NK-92 (cell line): ENCODE results near the gene KAZN.

Experiments
- DNase-seq: peaks from one replicate; lab custom pipeline; 2025; ENCODE audit not compliant: unreplicated experiment; lab: John Stamatoyannopoulos, UW

The KAZN gene

GRCh38 chr1:14667651-14667984, 69.1 kb downstream of the KAZN start:
- DNase-seq: no peak

- DNase-seq: no peak
Measured at GRCh38 chr1:14668538-14668937, 70.1 kb downstream of the KAZN start.

- DNase-seq: no peak
Measured at GRCh38 chr1:14672005-14672404, 73.5 kb downstream of the KAZN start.

GRCh38 chr1:14674030-14674429, 75.5 kb downstream of the KAZN start:
- no peak for DNase-seq

GRCh38 chr1:14676400-14676799, 77.9 kb downstream of the KAZN start:
- DNase-seq: no peak

- DNase-seq: no peak
Measured at GRCh38 chr1:14677292-14677971, 78.9 kb downstream of the KAZN start.

GRCh38 chr1:14678011-14678638, 79.6 kb downstream of the KAZN start:
- DNase-seq: no peak

- no peak for DNase-seq
Measured at GRCh38 chr1:14679027-14679688, 80.7 kb downstream of the KAZN start.

GRCh38 chr1:14681182-14681581, 82.7 kb downstream of the KAZN start:
- DNase-seq: no peak

GRCh38 chr1:14682941-14683621, 84.6 kb downstream of the KAZN start:
- no peak for DNase-seq

GRCh38 chr1:14685078-14685477, 86.6 kb downstream of the KAZN start:
- no peak for DNase-seq

GRCh38 chr1:14686701-14687100, 88.2 kb downstream of the KAZN start:
- DNase-seq: no peak

- no peak for DNase-seq
Measured at GRCh38 chr1:14687147-14687546, 88.7 kb downstream of the KAZN start.

GRCh38 chr1:14689996-14690615, 91.6 kb downstream of the KAZN start:
- DNase-seq: no peak

GRCh38 chr1:14693949-14694348, 95.5 kb downstream of the KAZN start:
- DNase-seq: no peak

GRCh38 chr1:14694589-14694988, 96.1 kb downstream of the KAZN start:
- no peak for DNase-seq

- DNase-seq: no peak
Measured at GRCh38 chr1:14696761-14697160, 98.3 kb downstream of the KAZN start.

- no peak for DNase-seq
Measured at GRCh38 chr1:14697353-14697752, 98.9 kb downstream of the KAZN start.

- DNase-seq: no peak
Measured at GRCh38 chr1:14698314-14698713, 99.8 kb downstream of the KAZN start.

- no peak for DNase-seq
Measured at GRCh38 chr1:14699620-14700019, 101.1 kb downstream of the KAZN start.

GRCh38 chr1:14704846-14705245, 106.4 kb downstream of the KAZN start:
- no peak for DNase-seq

GRCh38 chr1:14705824-14706223, 107.3 kb downstream of the KAZN start:
- no peak for DNase-seq
